Cardiac fibroblast (primary cell): Measurements from ENCODE around the gene ZNF76.
A peak's percentile ranks its signal among the peaks of the same experiment; 100 is the strongest.

Experiments
- DNase-seq, 2 donors: peaks; one replicate each; pipeline versions ENCODE4 v3.0.0 to v3.0.0-alpha.2; 2010; ENCODE audit warnings: low read depth in 2 of 2
- H3K4me3 ChIP-seq, 2 donors: replicated peaks in 1 of 2; 1 replicate in 1 of 2; 2 replicates in 1 of 2; pipeline ENCODE4 v1.5.1; 2011; ENCODE audit warnings: low read depth in 2 of 2, low read length in 2 of 2, mild to moderate bottlenecking in 2 of 2, moderate library complexity in 1 of 2
- TF ChIP-seq, protein P1 (sequence below): IDR thresholded peaks from one replicate; pipeline ENCODE4 v1.5.1; 2011; ENCODE audit warnings: low read depth, mild to moderate bottlenecking, low read length, inconsistent platforms

Gene ZNF76

DNA sequence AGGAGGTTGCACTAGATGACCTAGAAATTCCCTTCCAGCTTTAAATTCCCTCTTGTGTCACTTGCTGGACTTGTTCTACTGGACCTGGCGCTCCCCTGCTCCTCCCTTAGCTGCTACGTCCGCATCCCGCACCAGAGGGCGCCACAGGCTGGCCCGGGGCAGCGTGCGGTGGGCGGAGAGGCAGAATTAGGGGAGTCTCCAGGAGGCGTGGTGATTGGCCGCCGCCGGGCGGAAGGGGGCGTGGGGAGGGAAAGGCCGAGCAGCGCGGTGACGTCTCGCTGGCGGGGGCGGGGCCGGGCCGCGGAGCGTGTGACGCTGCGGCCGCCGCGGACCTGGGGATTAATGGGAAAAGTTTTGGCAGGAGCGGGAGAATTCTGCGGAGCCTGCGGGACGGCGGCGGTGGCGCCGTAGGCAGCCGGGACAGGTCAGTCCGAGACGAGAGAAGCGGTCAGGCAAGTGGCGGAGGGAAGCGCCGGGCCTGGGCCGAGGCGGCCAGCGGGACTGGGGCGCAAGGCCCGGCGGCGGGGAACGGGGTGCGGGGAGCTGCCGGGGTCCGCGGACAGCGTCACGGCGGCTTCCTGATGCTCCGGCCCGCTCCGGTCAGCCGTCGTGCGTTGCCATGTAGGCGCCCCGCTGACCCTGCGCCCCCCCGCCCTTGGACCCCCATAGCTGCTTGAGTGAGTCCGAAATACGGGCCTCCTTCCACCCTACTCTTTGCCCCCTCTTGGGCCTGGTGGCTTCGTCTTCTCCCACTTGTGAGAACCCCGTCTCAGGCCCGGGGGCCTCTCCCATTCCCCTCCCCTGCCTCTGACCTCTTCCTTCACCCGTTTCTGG is 82.9 kb downstream of the ZNF76 start, which contains the start of gene PPARD:
Gene PPARD, plus strand, starts transcription at position 301 of the 834 bp plus-strand sequence. CDS start 68,530 bp downstream, outside the sequence.
- TF ChIP-seq, protein P1, sequence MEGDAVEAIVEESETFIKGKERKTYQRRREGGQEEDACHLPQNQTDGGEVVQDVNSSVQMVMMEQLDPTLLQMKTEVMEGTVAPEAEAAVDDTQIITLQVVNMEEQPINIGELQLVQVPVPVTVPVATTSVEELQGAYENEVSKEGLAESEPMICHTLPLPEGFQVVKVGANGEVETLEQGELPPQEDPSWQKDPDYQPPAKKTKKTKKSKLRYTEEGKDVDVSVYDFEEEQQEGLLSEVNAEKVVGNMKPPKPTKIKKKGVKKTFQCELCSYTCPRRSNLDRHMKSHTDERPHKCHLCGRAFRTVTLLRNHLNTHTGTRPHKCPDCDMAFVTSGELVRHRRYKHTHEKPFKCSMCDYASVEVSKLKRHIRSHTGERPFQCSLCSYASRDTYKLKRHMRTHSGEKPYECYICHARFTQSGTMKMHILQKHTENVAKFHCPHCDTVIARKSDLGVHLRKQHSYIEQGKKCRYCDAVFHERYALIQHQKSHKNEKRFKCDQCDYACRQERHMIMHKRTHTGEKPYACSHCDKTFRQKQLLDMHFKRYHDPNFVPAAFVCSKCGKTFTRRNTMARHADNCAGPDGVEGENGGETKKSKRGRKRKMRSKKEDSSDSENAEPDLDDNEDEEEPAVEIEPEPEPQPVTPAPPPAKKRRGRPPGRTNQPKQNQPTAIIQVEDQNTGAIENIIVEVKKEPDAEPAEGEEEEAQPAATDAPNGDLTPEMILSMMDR, result peak; percentile 99
- peak; percentile 96 to 97 for DNase-seq
- H3K4me3 ChIP-seq, result peak within 1 kb of the TSS; percentile 78 to 79

GRCh38 chr6:35343092-35343834 is 83.7 kb downstream of the ZNF76 start:
- TF ChIP-seq, protein P1, result no peak
- DNase-seq, result peak; percentile 23 to 85
- peak overlapping the region; percentile 78 to 79 for H3K4me3 ChIP-seq

- TF ChIP-seq, protein P1, result no peak
- no peak for DNase-seq
- H3K4me3 ChIP-seq, result peak overlapping the region; percentile 78 to 79
These were observed 84.5 kb downstream of the ZNF76 start for GRCh38 chr6:35343835-35344550.
